Thyroid gland (tissue), 4 donors: ENCODE data around the gene OR9Q1.

Experiments used
- POLR2A ChIP-seq, 2 donors: fragments of 450-650 bp; IDR thresholded peaks; one replicate each; pipeline ENCODE4 v1.6.1; 2017; ENCODE audit warnings: antibody characterized with exemption in 2 of 2, mild to moderate bottlenecking in 2 of 2, moderate library complexity in 1 of 2
- TF ChIP-seq, protein P1 (sequence below), 6 experiments: fragments of 200-600 bp in 3 of 6; fragments of 450-650 bp in 3 of 6; sonication (generic) in 3 of 6; IDR thresholded peaks; one replicate each; pipeline ENCODE4 v1.5.1; 2016 to 2019; ENCODE audit warnings: antibody characterized with exemption in 6 of 6, mild to moderate bottlenecking in 2 of 6, inconsistent platforms in 1 of 6, moderate library complexity in 1 of 6

DNA sequence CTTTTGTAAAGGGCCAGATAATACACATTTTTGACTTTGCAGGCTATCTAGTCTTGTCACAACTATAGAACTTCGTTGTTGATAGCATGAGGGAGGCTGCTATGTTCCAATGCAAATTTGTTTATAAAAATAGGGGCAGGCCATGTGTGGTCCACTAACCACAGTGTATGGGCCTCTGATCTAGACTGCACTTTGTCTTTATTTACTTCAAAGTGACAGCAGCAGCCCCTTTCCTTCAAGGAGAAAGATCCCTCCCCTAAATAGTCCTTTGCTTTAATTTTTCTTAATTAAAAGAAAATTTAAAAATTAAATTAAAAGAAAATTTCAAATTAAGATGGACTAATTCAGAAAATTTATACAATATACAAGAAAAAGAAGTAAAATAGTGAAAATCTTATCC, 49.5 kb upstream of the OR9Q1 start:
- no peak for TF ChIP-seq POLR2A (IDR thresholded peaks at IDR 0.05)
- TF ChIP-seq, protein P1, sequence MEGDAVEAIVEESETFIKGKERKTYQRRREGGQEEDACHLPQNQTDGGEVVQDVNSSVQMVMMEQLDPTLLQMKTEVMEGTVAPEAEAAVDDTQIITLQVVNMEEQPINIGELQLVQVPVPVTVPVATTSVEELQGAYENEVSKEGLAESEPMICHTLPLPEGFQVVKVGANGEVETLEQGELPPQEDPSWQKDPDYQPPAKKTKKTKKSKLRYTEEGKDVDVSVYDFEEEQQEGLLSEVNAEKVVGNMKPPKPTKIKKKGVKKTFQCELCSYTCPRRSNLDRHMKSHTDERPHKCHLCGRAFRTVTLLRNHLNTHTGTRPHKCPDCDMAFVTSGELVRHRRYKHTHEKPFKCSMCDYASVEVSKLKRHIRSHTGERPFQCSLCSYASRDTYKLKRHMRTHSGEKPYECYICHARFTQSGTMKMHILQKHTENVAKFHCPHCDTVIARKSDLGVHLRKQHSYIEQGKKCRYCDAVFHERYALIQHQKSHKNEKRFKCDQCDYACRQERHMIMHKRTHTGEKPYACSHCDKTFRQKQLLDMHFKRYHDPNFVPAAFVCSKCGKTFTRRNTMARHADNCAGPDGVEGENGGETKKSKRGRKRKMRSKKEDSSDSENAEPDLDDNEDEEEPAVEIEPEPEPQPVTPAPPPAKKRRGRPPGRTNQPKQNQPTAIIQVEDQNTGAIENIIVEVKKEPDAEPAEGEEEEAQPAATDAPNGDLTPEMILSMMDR (IDR thresholded peaks at IDR 0.05): no peak
